ENCODE data around the gene WNT9B. TPM values are rescaled to one million over a fixed set of nuclear protein-coding genes. Genes with fewer than 3 reads are reported as not detected.

The WNT9B gene
- total and polyA plus RNA-seq, 9 of the 15 experiments (the other 6 are each of a cell fraction or from before 2014, with no cell fraction given), result not detected

GRCh38 chr17:46803544-46803943 lies 47.8 kb upstream of the WNT9B start (continued):
- TF ChIP-seq UBTF (IDR thresholded peaks at IDR 0.05; ENCODE audit: borderline replicate concordance in 1 of 2, low read depth in 2 of 2, low read length in 2 of 2) (no peak), E2F4 (CRISPR knock-in tag; IDR thresholded peaks at IDR 0.05; ENCODE audit: low read depth) (no peak), HMG20B (CRISPR knock-in tag; IDR thresholded peaks at IDR 0.05) (no peak), SMAD3 (CRISPR knock-in tag; conservative IDR thresholded peaks at IDR 0.05) (no peak), RBM17 (IDR thresholded peaks at IDR 0.05; ENCODE audit: borderline replicate concordance, low read depth, low read length) (no peak)

GRCh38 chr17:46805771-46806170 lies 45.6 kb upstream of the WNT9B start:
- Histone ChIP-seq H3K9ac (ENCODE audit: insufficient read depth in 1 of 2, low read depth in 2 of 2, low read length in 2 of 2) (no peak overlapping the region), H3K4me1 (replicated peaks in 1 of 2; ENCODE audit: control insufficient read depth in 2 of 2, insufficient read depth in 2 of 2, low read length in 2 of 2) (peaks cover 14 to 29% of the 10 kb centered on the region in 2 experiments; a peak in 4 of 5 replicates), H4K20me1 (replicated peaks; ENCODE audit: control insufficient read depth, insufficient read depth, low read length) (no peaks in the 10 kb centered on the region), H3K79me2 (ENCODE audit: control insufficient read depth, insufficient read depth, low read length) (no peaks in the 10 kb centered on the region), H3K9me3 (replicated peaks; ENCODE audit: control insufficient read depth, insufficient read depth, low read depth, low read length) (no peaks in the 10 kb centered on the region), H3K27me3 (ENCODE audit: control insufficient read depth in 2 of 2, insufficient read depth in 2 of 2, low read length in 2 of 2) (no peaks in the 10 kb centered on the region), H3K36me3 (ENCODE audit: control insufficient read depth, insufficient read depth, low read length) (no peaks in the 10 kb centered on the region), H3K4me3 (no peak overlapping the region), H3K9me1 (ENCODE audit: control insufficient read depth, insufficient read depth, low read length) (no peaks in the 10 kb centered on the region), H3K27ac (ENCODE audit: extremely low read depth, low read depth, low read length) (no peak overlapping the region), H2AFZ (ENCODE audit: low read depth, low read length) (no peak overlapping the region), H3K4me2 (ENCODE audit: insufficient read depth, low read length) (no peak overlapping the region)
- BruUV-seq (replicated peaks), result no TSS peak
- in situ Hi-C loops (cut with MboI), result loop anchor here (25.0 kb wide), 1 partner anchor 1218 kb away; no protein-coding TSS in a partner anchor
- intact Hi-C loops (cut with micrococcal nuclease), result no loop called here
- POLR2A ChIA-PET, result no interaction called here
- no peak for FAIRE-seq
- DNase-seq (ENCODE audit: extremely low read depth in 1 of 4, low spot score in 3 of 4), result no peak
- 74% methylated on average over 6 of the region's 6 CpGs for WGBS (ENCODE audit: insufficient coverage, low coverage, missing lambda C conversion rate)
- TF ChIP-seq CBX1 (IDR thresholded peaks at IDR 0.05; ENCODE audit: low read depth) (0 out of 2 replicates have a peak, but pooled peaks have one; percentile 29), MAX (CRISPR knock-in tag; IDR thresholded peaks at IDR 0.05) (no peak), ELK1 (CRISPR knock-in tag; IDR thresholded peaks at IDR 0.05) (no peak), ZNF121 (CRISPR knock-in tag; conservative IDR thresholded peaks at IDR 0.05) (0 out of 2 replicates have a peak, but pooled peaks have one; percentile 2), DNMT1 (IDR thresholded peaks at IDR 0.05) (no peak), RBM25 (IDR thresholded peaks at IDR 0.05; ENCODE audit: low read depth, low read length, severe bottlenecking) (peak; percentile 60), CEBPB (tag; IDR thresholded peaks at IDR 0.05) (no peak), BCOR (IDR thresholded peaks at IDR 0.05) (peak; percentile 87), HDAC2 (IDR thresholded peaks at IDR 0.05) (peak; percentile 37; the same call in 1 of the 2 replicates), KDM1A (IDR thresholded peaks at IDR 0.05) (0 out of 4 replicates have a peak, but pooled peaks of 1 of the 2 experiments have one; percentile 40)
- CTCF ChIA-PET (ENCODE audit: low intra/inter-chr PET ratio), result no interaction called here
- ATAC-seq, result no peak

Data from K562 (cell line).